Karpas-422 (cell line): Measurements from ENCODE around the gene CD79B. TPM values are rescaled to one million over a fixed set of nuclear protein-coding genes. Genes with fewer than 3 reads are reported as not detected.
"Not testable (repeated sequence)": the region's sequence is repeated elsewhere in the genome, so short reads cannot be mapped to it uniquely, and the experiment has no call there.

Source experiments
- DNase-seq: peaks from one replicate; pipeline ENCODE4 v3.0.0-alpha.2; 2015
- H2AFZ ChIP-seq: fragments of 200-600 bp; sonication (generic); 2 replicates; pipeline ENCODE4 v1.6.1; 2014; ENCODE audit warnings: antibody characterized with exemption, low read length, mixed read lengths
- H3K27ac ChIP-seq: fragments of 200-600 bp; sonication (generic); 2 replicates; pipeline ENCODE4 v1.5.1; 2014; ENCODE audit warnings: mild to moderate bottlenecking, low read length, moderate library complexity
- H3K27me3 ChIP-seq: fragments of 200-600 bp; sonication (generic); 2 replicates; pipeline ENCODE4 v1.6.1; 2014; ENCODE audit warnings: low read length, mixed read lengths
- H3K36me3 ChIP-seq: fragments of 200-600 bp; sonication (generic); 2 replicates; pipeline ENCODE4 v1.6.1; 2014; ENCODE audit warnings: low read length, mixed read lengths; ENCODE audit not compliant: insufficient read depth
- H3K4me1 ChIP-seq: fragments of 200-600 bp; sonication (generic); 2 replicates; pipeline ENCODE4 v1.6.1; 2014; ENCODE audit warnings: mild to moderate bottlenecking, low read length, mixed read lengths
- H3K4me2 ChIP-seq: fragments of 200-600 bp; sonication (generic); 2 replicates; pipeline ENCODE4 v1.6.1; 2014; ENCODE audit warnings: low read length, low read depth, mild to moderate bottlenecking; ENCODE audit not compliant: poor library complexity, severe bottlenecking
- H3K4me3 ChIP-seq: fragments of 200-600 bp; sonication (generic); 2 replicates; pipeline ENCODE4 v1.5.1; 2014; ENCODE audit warnings: mild to moderate bottlenecking, antibody characterized with exemption, low read length, mixed read lengths
- H3K79me2 ChIP-seq: fragments of 200-600 bp; sonication (generic); 2 replicates; pipeline ENCODE4 v1.6.1; 2014; ENCODE audit warnings: mild to moderate bottlenecking, low read length, mixed read lengths
- H3K9ac ChIP-seq: fragments of 200-600 bp; sonication (generic); 2 replicates; pipeline ENCODE4 v1.6.0; 2014; ENCODE audit warnings: low read length
- H3K9me2 ChIP-seq: fragments of 200-600 bp; sonication (generic), shearing (Covaris generic); replicated peaks from 2 replicates; pipeline ENCODE4 v1.6.0; 2014; ENCODE audit warnings: mild to moderate bottlenecking, low read length, moderate library complexity; ENCODE audit not compliant: insufficient read depth
- H3K9me3 ChIP-seq: fragments of 300-700, 200-600 bp; sonication (generic); 2 replicates; pipeline ENCODE4 v1.6.1; 2014; ENCODE audit warnings: low read length, mixed read lengths
- H4K20me1 ChIP-seq: fragments of 200-600 bp; sonication (generic); 2 replicates; pipeline ENCODE4 v1.6.1; 2014; ENCODE audit warnings: mild to moderate bottlenecking, antibody characterized with exemption, low read length, low read depth; ENCODE audit not compliant: insufficient read depth
- total RNA-seq: library from RNA; depleted of rRNA; stranded (reverse); fragments of >200 nt; shearing (Covaris generic); gene quantifications from 2 replicates; pipeline ENCODE4 v1.2.3, GENCODE V29; 2014; ENCODE audit warnings: low replicate concordance

Gene CD79B
- total RNA-seq, 1 experiment from 2014 or later: 545 TPM

GRCh38 chr17:63894021-63894420, 38.1 kb downstream of the CD79B start:
- H3K79me2 ChIP-seq, H3K4me2 ChIP-seq, H3K9me3 ChIP-seq, H4K20me1 ChIP-seq, H3K9me2 ChIP-seq, H3K4me1 ChIP-seq, H2AFZ ChIP-seq, H3K9ac ChIP-seq, H3K4me3 ChIP-seq, DNase-seq, H3K27me3 ChIP-seq, H3K27ac ChIP-seq, H3K36me3 ChIP-seq: not testable (repeated sequence)

GRCh38 chr17:63892316-63893037, 39.7 kb downstream of the CD79B start:
- H3K36me3 ChIP-seq, H2AFZ ChIP-seq, H3K4me2 ChIP-seq, H3K9ac ChIP-seq, H3K9me2 ChIP-seq, H3K27me3 ChIP-seq, H3K79me2 ChIP-seq, H3K4me3 ChIP-seq, H3K27ac ChIP-seq, H3K9me3 ChIP-seq, H3K4me1 ChIP-seq, H4K20me1 ChIP-seq: not testable (repeated sequence)
- DNase-seq: peak; percentile 53

- H3K27ac ChIP-seq, H3K4me2 ChIP-seq, H3K9me2 ChIP-seq, H2AFZ ChIP-seq, H3K36me3 ChIP-seq, H3K27me3 ChIP-seq, H3K4me1 ChIP-seq, H3K9me3 ChIP-seq, H4K20me1 ChIP-seq, H3K4me3 ChIP-seq, H3K9ac ChIP-seq, H3K79me2 ChIP-seq: not testable (repeated sequence)
- DNase-seq: peak; percentile 75
Observed at GRCh38 chr17:63889026-63889848, 42.9 kb downstream of the CD79B start.

- H4K20me1 ChIP-seq, H2AFZ ChIP-seq, DNase-seq, H3K9me2 ChIP-seq, H3K27ac ChIP-seq, H3K4me1 ChIP-seq, H3K4me2 ChIP-seq, H3K36me3 ChIP-seq, H3K9ac ChIP-seq, H3K27me3 ChIP-seq, H3K9me3 ChIP-seq, H3K4me3 ChIP-seq, H3K79me2 ChIP-seq: not testable (repeated sequence)
Observed at GRCh38 chr17:63885119-63885518, 47.0 kb downstream of the CD79B start.

GRCh38 chr17:63882626-63883126, 49.5 kb downstream of the CD79B start:
- not testable (repeated sequence) for H3K27ac ChIP-seq, H3K9me3 ChIP-seq, H3K9me2 ChIP-seq, DNase-seq, H3K4me2 ChIP-seq, H3K36me3 ChIP-seq, H3K4me1 ChIP-seq, H4K20me1 ChIP-seq, H3K79me2 ChIP-seq, H3K9ac ChIP-seq, H3K27me3 ChIP-seq, H3K4me3 ChIP-seq, H2AFZ ChIP-seq

GRCh38 chr17:63881935-63882601, 50.1 kb downstream of the CD79B start, which contains the start of gene GH2:
Gene GH2 (minus strand): TSS chr17:63881944. CDS start chr17:63881801, 143 bp downstream.
- H3K9me2 ChIP-seq: no peaks in the 10 kb centered on the region
- DNase-seq: peak; percentile 84

GRCh38 chr17:63881337-63881736, 50.8 kb downstream of the CD79B start:
- H2AFZ ChIP-seq, H3K9me2 ChIP-seq, H3K4me2 ChIP-seq, H3K79me2 ChIP-seq, DNase-seq, H3K9me3 ChIP-seq, H3K9ac ChIP-seq, H3K36me3 ChIP-seq, H3K4me1 ChIP-seq, H3K4me3 ChIP-seq, H3K27me3 ChIP-seq, H3K27ac ChIP-seq, H4K20me1 ChIP-seq: not testable (repeated sequence)

More at GRCh38 chr17:63881935-63882601, 50.1 kb downstream of the CD79B start, which contains the start of gene GH2:
- Histone ChIP-seq H3K4me1 (no peaks in the 10 kb centered on the region), H2AFZ (no peak within 1 kb of the TSS), H3K27ac (no peak within 1 kb of the TSS), H3K79me2 (no peaks in the 10 kb centered on the region), H3K4me2 (no peak within 1 kb of the TSS), H3K27me3 (no peaks in the 10 kb centered on the region), H3K9me3 (no peaks in the 10 kb centered on the region), H3K4me3 (no peak within 1 kb of the TSS), H3K36me3 (no peaks in the 10 kb centered on the region), H3K9ac (no peak within 1 kb of the TSS), H4K20me1 (no peaks in the 10 kb centered on the region)

GRCh38 chr17:63880706-63881105, 51.4 kb downstream of the CD79B start:
- no peaks in the 10 kb centered on the region for H4K20me1 ChIP-seq
- no peak overlapping the region for H3K4me3 ChIP-seq
- H3K4me2 ChIP-seq: no peak overlapping the region
- no peak overlapping the region for H2AFZ ChIP-seq
- H3K9ac ChIP-seq: no peak overlapping the region
- H3K36me3 ChIP-seq: no peaks in the 10 kb centered on the region
- H3K9me2 ChIP-seq: no peaks in the 10 kb centered on the region
- no peaks in the 10 kb centered on the region for H3K9me3 ChIP-seq
- no peaks in the 10 kb centered on the region for H3K79me2 ChIP-seq
- H3K27ac ChIP-seq: no peak overlapping the region
- H3K4me1 ChIP-seq: no peaks in the 10 kb centered on the region
- H3K27me3 ChIP-seq: no peaks in the 10 kb centered on the region
- no peak for DNase-seq
